Measurements from ENCODE around the gene KYNU.

The KYNU gene

DNA sequence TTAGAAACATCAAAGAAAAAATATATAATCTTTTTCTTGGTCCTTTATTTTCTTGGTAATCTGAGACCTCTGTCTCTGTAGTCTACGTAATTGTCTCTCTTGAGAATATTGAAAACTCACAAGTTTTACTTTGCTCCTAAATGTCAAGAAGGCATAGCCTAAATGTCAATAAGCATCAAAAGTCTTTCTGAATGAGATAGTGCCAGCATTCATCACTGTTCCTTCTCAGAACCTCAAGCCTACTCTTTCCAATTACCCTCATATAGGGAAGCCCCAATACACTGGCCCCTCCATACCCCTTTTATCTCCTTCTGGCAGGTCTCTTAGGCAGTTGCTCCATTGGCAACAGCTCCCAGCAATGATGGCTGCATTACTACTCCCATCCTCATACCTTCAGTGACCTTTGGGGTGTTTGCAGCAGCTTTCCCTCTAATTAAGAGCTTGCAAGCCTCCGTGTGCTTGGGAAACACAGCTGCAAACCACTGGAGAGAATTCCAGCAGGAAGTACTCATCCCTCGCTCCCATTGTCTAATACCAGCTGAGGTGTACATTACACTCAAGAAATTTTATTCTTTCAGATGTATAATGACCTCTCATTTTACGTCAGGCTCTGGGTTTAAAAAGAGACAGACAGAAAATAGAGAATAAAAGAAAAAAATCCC, 95.8 kb downstream of the KYNU start:
- no peak for FAIRE-seq

GRCh38 chr2:142973822-142974207, 96.4 kb downstream of the KYNU start:
- no peak for FAIRE-seq

DNA sequence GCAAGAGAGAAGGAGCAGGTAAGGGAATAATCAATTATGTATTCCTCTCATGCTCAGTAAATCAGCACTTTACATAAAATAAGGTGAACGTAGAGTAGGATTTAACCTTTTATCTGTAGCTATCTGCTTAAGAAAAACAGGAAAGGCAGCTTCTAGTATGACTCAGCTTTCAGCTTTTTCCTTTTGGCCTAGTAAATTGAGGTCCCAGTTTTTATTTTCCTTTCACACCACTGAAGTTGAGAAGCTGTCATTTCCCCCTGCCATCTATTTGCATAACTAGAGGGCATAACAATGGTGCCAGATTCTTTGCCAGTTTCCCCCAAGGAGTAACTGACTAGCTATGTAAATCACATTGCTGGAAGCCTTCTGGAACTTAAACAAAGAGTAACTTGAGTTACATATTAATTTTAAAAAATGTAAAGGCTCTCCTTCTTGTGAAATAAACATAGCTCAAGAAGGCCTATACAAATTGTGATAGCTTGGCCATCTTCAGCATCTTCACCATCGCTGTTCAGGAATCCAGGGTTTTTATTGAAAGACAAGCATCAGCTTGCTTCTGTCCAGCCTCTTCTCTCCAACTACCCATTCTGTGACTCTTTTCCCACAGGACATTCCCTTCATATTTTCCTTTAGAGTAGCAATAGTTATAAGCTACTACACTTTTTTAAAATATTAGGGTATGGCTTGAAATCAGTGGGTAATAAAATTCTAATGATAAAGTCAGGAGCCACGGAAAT, 97.0 kb downstream of the KYNU start:
- FAIRE-seq: no peak

- no peak for FAIRE-seq
Observed at GRCh38 chr2:142975239-142975638, 97.8 kb downstream of the KYNU start.

GRCh38 chr2:142980246-142981068, 103.0 kb downstream of the KYNU start:
- peak; percentile 83 for FAIRE-seq

DNA sequence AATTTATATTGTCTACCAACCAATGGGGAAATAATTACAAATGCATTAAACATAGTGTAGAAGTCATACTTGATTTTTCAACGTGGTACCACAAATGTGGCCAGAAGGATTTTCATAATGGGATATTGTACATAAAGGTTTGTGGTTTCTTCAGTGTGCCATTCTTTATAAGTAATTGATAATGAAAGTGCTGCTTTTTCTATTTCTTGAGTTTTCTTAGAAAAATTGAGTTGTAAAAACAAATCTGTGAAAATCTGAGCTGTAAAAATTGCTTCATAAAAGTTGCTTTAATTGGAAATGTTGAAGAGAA, 103.6 kb downstream of the KYNU start:
- no peak for FAIRE-seq

DNA sequence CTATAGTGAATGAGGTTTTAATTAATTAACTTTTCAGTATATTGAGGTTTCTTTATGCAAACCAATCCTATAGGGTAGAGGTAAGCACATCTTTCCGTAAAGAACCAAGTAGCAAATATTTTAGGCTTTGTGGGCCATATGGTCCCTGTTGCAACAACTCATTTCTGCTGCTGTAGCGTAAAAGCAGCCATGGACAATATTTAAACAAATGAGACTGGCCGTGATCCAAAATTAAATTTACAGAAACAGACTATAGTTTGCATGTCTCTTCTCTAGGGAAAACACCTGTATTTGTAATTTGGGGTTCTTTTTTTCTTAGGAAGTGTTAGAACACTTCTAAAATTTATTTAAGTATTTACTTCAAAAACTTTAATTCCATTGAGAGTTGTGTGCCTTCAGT, 104.3 kb downstream of the KYNU start:
- no peak for FAIRE-seq

GRCh38 chr2:142983174-142983573, 105.7 kb downstream of the KYNU start:
- FAIRE-seq: no peak

DNA sequence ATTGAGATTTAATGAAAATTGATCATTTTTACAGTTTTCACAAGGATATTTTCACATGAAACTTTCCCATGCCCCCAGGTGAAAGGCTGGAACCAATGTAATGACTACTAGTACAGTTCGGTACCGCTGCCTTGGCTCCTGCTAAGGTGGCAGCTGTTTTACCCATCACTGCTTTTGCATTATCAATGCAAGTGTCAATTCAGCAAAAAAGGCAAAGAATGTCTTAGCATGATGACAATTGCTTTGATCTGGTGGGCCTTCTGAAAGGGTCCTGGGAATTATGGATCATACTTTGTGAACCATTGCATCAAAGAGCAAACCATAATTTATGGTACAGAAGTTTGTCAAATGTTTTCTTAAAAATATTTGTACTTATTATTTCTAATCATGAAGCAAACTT, 107.2 kb downstream of the KYNU start:
- no peak for FAIRE-seq

- FAIRE-seq: no peak
Observed at GRCh38 chr2:142987044-142987443, 109.6 kb downstream of the KYNU start.

- FAIRE-seq: peak; percentile 88
Observed at GRCh38 chr2:142989273-142990204, 112.1 kb downstream of the KYNU start.

GRCh38 chr2:142991295-142991694, 113.8 kb downstream of the KYNU start:
- FAIRE-seq: no peak

- no peak for FAIRE-seq
Observed at GRCh38 chr2:142992840-142993239, 115.4 kb downstream of the KYNU start.

DNA sequence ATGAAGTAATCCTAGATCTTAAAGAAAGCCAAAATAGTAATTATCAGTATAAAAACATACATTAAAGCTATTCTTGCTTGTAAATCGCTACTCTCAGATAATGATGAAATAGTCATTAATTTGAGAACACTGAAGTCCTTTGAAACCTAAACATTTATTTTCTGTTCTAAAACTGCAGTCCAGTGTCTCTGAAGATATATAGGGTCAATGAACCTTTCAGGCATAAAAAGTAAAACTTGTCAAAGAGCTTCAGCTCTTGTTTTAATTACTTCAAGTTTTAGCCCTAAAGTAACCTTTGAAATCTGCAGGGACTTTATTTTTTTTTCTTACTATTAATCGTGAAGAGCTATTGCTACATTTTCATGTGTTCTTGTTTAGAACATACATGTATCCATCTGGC, 116.3 kb downstream of the KYNU start:
- no peak for FAIRE-seq

- no peak for FAIRE-seq
Observed at GRCh38 chr2:142994665-142995064, 117.2 kb downstream of the KYNU start.

DNA sequence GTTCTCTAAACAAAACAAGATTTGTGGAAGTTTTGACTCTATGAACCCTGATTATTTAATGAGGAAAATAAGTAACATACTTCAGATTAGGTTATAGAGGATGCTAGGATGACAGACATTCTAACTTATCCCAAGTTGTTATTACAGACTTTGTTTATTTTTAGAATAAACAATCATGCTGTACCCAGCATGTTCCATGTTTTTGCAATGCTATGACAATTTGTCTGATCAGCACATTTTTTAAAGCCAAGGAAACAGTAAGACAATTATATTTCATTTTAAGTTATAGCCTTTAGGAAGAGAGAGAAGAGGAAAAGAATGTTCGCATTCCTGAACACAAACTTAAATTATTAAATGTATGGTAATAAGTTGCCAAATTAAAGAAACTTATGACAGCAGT, 119.8 kb downstream of the KYNU start:
- FAIRE-seq: no peak

DNA sequence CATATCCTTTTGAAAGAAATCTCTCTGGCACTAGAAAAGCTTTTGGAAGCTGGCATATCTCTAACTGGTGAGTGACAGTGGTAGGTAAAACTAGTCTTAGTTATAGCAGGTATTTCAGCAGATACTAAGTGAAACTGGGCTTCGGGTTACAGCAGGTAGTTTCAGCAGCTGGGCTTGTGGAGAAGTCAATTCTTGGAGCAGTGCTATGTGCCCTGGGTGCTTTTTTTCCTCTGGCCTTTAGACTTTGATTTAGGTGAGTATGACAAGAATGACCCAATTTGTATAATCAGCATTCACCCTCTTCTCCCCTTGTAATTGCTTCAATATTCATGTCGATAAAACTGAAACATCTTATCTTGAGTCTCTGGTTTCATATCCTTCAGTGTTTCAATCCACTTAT, 123.1 kb downstream of the KYNU start:
- FAIRE-seq: no peak

- FAIRE-seq: no peak
Observed at GRCh38 chr2:143001501-143001900, 124.0 kb downstream of the KYNU start.

GRCh38 chr2:143015656-143016055, 138.2 kb downstream of the KYNU start:
- no peak for FAIRE-seq

DNA sequence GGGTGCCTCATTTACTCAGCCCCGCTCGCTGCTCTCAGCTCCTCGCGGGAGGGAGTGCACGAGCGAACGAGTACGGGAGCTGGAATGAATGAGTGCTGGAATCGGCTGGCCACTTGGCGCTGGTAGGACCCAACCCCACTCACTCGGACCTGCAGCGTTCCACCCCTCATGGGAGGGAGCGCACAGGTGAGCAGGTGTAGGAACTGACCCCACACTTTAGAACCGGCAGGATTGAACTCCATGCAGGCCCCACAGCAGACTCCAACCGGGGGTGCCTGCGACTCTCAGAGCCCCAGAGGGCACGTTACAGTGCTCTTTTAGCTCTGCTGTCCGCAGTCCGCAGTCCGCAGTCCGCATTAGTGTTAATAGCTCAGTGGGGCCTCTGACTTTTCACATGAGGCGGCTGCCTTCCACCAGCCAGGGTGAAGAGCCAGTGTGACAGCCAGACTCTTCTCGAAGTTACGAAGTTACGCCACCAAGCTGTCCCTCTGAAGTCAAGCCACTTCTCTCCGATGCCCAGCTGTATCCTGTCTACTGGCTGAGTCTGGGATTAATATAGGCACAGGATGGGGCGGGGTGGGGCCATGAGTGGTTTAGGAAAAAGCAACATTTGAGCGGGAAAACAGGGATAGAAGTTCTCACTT, 149.1 kb downstream of the KYNU start:
- FAIRE-seq: no peak

- no peak for FAIRE-seq
Observed at GRCh38 chr2:143029141-143029540, 151.7 kb downstream of the KYNU start.

GRCh38 chr2:143030127-143030526, 152.7 kb downstream of the KYNU start:
- FAIRE-seq: no peak

Measured in G401.6 (cell line).